M059J (cell line): ENCODE measurements around the gene TMCC2. TPM values are rescaled to one million over a fixed set of nuclear protein-coding genes. Genes with fewer than 3 reads are reported as not detected.

Source experiments
- total RNA-seq: library from RNA; depleted of rRNA; stranded (reverse); fragments of >200 nt; shearing (Covaris generic); gene quantifications from 2 replicates; pipeline ENCODE4 v1.2.3, GENCODE V29; 2014; rRNA removed

Gene TMCC2
- total RNA-seq, 1 experiment from 2014 or later, result 2.7 TPM

Other genes starting within 250 kb of the TMCC2 start
- gene CNTN2, start 184.7 kb upstream of the TMCC2 start, total RNA-seq, result not detected in 2 replicates
- 0.22 TPM in 2 replicates for gene TMEM81, start 143.5 kb upstream of the TMCC2 start, total RNA-seq
- 25.5 and 27.6 TPM in 2 replicates for gene RBBP5, start 106.0 kb upstream of the TMCC2 start, total RNA-seq
- gene DSTYK, start 16.2 kb upstream of the TMCC2 start, total RNA-seq, result 5.3 and 7.4 TPM in 2 replicates
- gene NUAK2, start 93.8 kb downstream of the TMCC2 start, total RNA-seq, result 6.7 and 8.4 TPM in 2 replicates
- gene KLHDC8A, start 129.0 kb downstream of the TMCC2 start, total RNA-seq, result not detected in 2 replicates
- gene LEMD1, start 194.1 kb downstream of the TMCC2 start, total RNA-seq, result not detected in 2 replicates
- gene BLACAT1, start 228.1 kb downstream of the TMCC2 start, total RNA-seq, result 0.10 and 0.15 TPM in 2 replicates